Neuronal stem cell (in vitro differentiated cells): Measurements from ENCODE around the gene PFKL.

Experiments
- DNase-seq: peaks from one replicate; pipeline ENCODE4 v3.0.0-alpha.2; 2013; ENCODE audit warnings: low spot score
- H2AFZ ChIP-seq: one replicate; pipeline ENCODE4 v1.6.1; 2013; ENCODE audit warnings: mild to moderate bottlenecking, low read length, inconsistent platforms
- H2AK5ac ChIP-seq: 2 replicates; pipeline ENCODE4 v1.6.1; 2013; ENCODE audit warnings: low read depth, mild to moderate bottlenecking, inconsistent platforms, low read length, moderate library complexity, mixed read lengths
- H2BK120ac ChIP-seq: 2 replicates; pipeline ENCODE4 v1.6.1; 2013; ENCODE audit warnings: low read depth, mild to moderate bottlenecking, inconsistent platforms, low read length, moderate library complexity, mixed read lengths
- H2BK12ac ChIP-seq: one replicate; pipeline ENCODE4 v1.6.1; 2013; ENCODE audit warnings: low read length, inconsistent platforms
- H2BK15ac ChIP-seq: 2 replicates; pipeline ENCODE4 v1.6.1; 2013; ENCODE audit warnings: mild to moderate bottlenecking, low read length, inconsistent platforms, mixed read lengths
- H2BK5ac ChIP-seq: one replicate; pipeline ENCODE4 v1.6.1; 2013; ENCODE audit warnings: inconsistent platforms, mild to moderate bottlenecking, low read length, moderate library complexity
- H3K14ac ChIP-seq: one replicate; pipeline ENCODE4 v1.6.1; 2013; ENCODE audit warnings: low read length, inconsistent platforms
- H3K18ac ChIP-seq: 2 replicates; pipeline ENCODE4 v1.6.1; 2013; ENCODE audit warnings: low read length, inconsistent platforms
- H3K23ac ChIP-seq: 2 replicates; pipeline ENCODE4 v1.6.1; 2013; ENCODE audit warnings: low read depth, mild to moderate bottlenecking, mixed read lengths, low read length, inconsistent platforms; ENCODE audit not compliant: poor library complexity
- H3K27ac ChIP-seq: replicated peaks from 3 replicates; pipeline ENCODE4 v1.5.1; 2013; ENCODE audit warnings: low read length, inconsistent platforms
- H3K27me3 ChIP-seq, 3 experiments: 2 replicates each; pipeline ENCODE4 v1.6.1; 2013; ENCODE audit warnings: low read length in 3 of 3, mild to moderate bottlenecking in 2 of 3, inconsistent platforms in 1 of 3, low read depth in 1 of 3, mixed read lengths in 1 of 3, moderate library complexity in 1 of 3; ENCODE audit not compliant: control insufficient read depth in 3 of 3, insufficient read depth in 3 of 3
- H3K36me3 ChIP-seq, 2 donors: replicated peaks in 1 of 2; 2 replicates each; pipeline ENCODE4 v1.6.1; 2013; ENCODE audit warnings: low read length in 2 of 2; ENCODE audit not compliant: control insufficient read depth in 2 of 2, insufficient read depth in 2 of 2
- H3K4ac ChIP-seq: 2 replicates; pipeline ENCODE4 v1.6.1; 2013; ENCODE audit warnings: inconsistent platforms, mild to moderate bottlenecking, low read length, moderate library complexity
- H3K4me1 ChIP-seq, 2 donors: 1 replicate in 1 of 2; 2 replicates in 1 of 2; pipeline ENCODE4 v1.6.1; 2013; ENCODE audit warnings: low read length in 2 of 2, low read depth in 1 of 2; ENCODE audit not compliant: control insufficient read depth in 2 of 2, insufficient read depth in 1 of 2
- H3K4me2 ChIP-seq: one replicate; pipeline ENCODE4 v1.6.1; 2013; ENCODE audit warnings: mild to moderate bottlenecking, low read length, inconsistent platforms; ENCODE audit not compliant: insufficient read depth, poor library complexity, severe bottlenecking
- H3K4me3 ChIP-seq, 2 donors: 2 replicates each; pipeline ENCODE4 v1.5.1; 2013; ENCODE audit warnings: low read length in 2 of 2, mild to moderate bottlenecking in 2 of 2, inconsistent platforms in 1 of 2, moderate library complexity in 1 of 2
- H3K79me1 ChIP-seq: one replicate; pipeline ENCODE4 v1.6.1; 2013; ENCODE audit warnings: low read depth, mild to moderate bottlenecking, inconsistent platforms, low read length, moderate library complexity
- H3K9ac ChIP-seq: one replicate; pipeline ENCODE4 v1.6.1; 2013; ENCODE audit warnings: mild to moderate bottlenecking, low read depth, low read length, inconsistent platforms; ENCODE audit not compliant: poor library complexity
- H3K9me3 ChIP-seq, 2 donors: replicated peaks in 1 of 2; 2 replicates each; pipeline versions ENCODE3 to v1.6.1; 2013; ENCODE audit warnings: low read length in 2 of 2, mild to moderate bottlenecking in 2 of 2, inconsistent platforms in 1 of 2, low read depth in 1 of 2, mixed read lengths in 1 of 2, moderate library complexity in 1 of 2; ENCODE audit not compliant: control insufficient read depth in 2 of 2, insufficient read depth in 1 of 2
- H4K8ac ChIP-seq: one replicate; pipeline ENCODE4 v1.6.1; 2013; ENCODE audit warnings: low read depth, mild to moderate bottlenecking, inconsistent platforms, low read length, moderate library complexity
- H4K91ac ChIP-seq: one replicate; pipeline ENCODE4 v1.6.1; 2013; ENCODE audit warnings: low read length, low read depth, mild to moderate bottlenecking, inconsistent platforms; ENCODE audit not compliant: poor library complexity
- WGBS, 2 donors: extraction: QIAGEN DNeasy Blood & Tissue Kit; methylation state at CpG; one replicate each; pipeline ENCODE4 v1.1.7; 2013; ENCODE audit warnings: missing lambda C conversion rate in 2 of 2, mixed read lengths in 1 of 2; ENCODE audit not compliant: insufficient read length in 2 of 2, insufficient replicate concordance in 1 of 2; ENCODE audit errors: extremely low coverage in 2 of 2; 5-methylcytosine and 5-hydroxymethylcytosine counted together

The PFKL gene

DNA sequence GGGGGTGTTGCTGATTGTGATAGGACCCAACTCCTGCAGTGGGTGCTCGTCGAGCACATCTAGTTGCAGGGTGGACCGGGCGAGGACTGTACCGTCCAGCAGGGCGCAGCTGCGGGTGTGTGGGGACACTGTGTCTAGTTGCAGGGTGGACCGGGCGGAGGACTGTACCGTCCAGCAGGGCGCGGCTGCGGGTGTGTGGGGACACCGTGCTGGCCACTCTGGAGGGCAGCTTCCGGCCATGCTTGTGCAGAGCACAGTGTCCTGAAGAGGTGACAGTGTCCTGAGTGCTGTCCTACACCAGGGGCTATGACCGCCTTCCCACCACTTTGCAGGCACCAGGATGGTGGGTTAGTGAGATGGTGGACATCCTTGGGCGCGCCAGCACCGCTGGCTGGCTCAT, 49.0 kb downstream of the PFKL start:
- Histone ChIP-seq H2BK5ac (no peak overlapping the region), H3K9ac (no peak overlapping the region), H3K14ac (no peak overlapping the region), H2BK12ac (peak overlapping the region; percentile 58), H3K4ac (no peak overlapping the region), H3K4me3 (no peak overlapping the region), H2BK120ac (peak overlapping the region; percentile 31), H3K4me1 (no peaks in the 10 kb centered on the region), H2BK15ac (peak overlapping the region; percentile 89), H3K27ac (no peak overlapping the region), H2AK5ac (peak overlapping the region; percentile 91), H3K36me3 (no peaks in the 10 kb centered on the region), H3K9me3 (no peaks in the 10 kb centered on the region), H3K18ac (peak overlapping the region; percentile 8), H2AFZ (no peak overlapping the region), H4K91ac (no peak overlapping the region), H4K8ac (no peak overlapping the region), H3K27me3 (peaks cover 2 to 28% (median 8%) of the 10 kb centered on the region in 3 experiments), H3K4me2 (no peak overlapping the region), H3K79me1 (peaks cover 2% of the 10 kb centered on the region), H3K23ac (peak overlapping the region; percentile 65)
- no CpG with 5 or more reads among the region's 19 CpGs for WGBS, 2 donors
- DNase-seq: no peak

- H3K4me1 ChIP-seq: no peaks in the 10 kb centered on the region
- peak overlapping the region; percentile 37 for H3K4ac ChIP-seq
- peak overlapping the region; percentile 3 for H3K9ac ChIP-seq
- H3K14ac ChIP-seq: peak overlapping the region; percentile 82
- H2BK12ac ChIP-seq: peak overlapping the region; percentile 58
- peak overlapping the region; percentile 31 for H2BK120ac ChIP-seq
- no peak overlapping the region for H2AFZ ChIP-seq
- no peaks in the 10 kb centered on the region for H3K9me3 ChIP-seq
- no peak overlapping the region for H4K8ac ChIP-seq
- WGBS, 2 donors: no CpG with 5 or more reads among the region's 12 CpGs
- no peak overlapping the region for H3K27ac ChIP-seq
- H3K27me3 ChIP-seq: peaks cover 2 to 28% (median 8%) of the 10 kb centered on the region in 3 experiments
- peak overlapping the region; percentile 65 for H3K23ac ChIP-seq
- H3K4me2 ChIP-seq: no peak overlapping the region
- H3K36me3 ChIP-seq: no peaks in the 10 kb centered on the region
- peak overlapping the region; percentile 91 for H2AK5ac ChIP-seq
- peak overlapping the region; percentile 8 for H3K18ac ChIP-seq
- peaks cover 2% of the 10 kb centered on the region for H3K79me1 ChIP-seq
- peak overlapping the region; percentile 89 for H2BK15ac ChIP-seq
- no peak overlapping the region for H3K4me3 ChIP-seq
- H4K91ac ChIP-seq: no peak overlapping the region
- DNase-seq: no peak
- no peak overlapping the region for H2BK5ac ChIP-seq
These were observed 49.6 kb downstream of the PFKL start for GRCh38 chr21:44349416-44349846.

DNA sequence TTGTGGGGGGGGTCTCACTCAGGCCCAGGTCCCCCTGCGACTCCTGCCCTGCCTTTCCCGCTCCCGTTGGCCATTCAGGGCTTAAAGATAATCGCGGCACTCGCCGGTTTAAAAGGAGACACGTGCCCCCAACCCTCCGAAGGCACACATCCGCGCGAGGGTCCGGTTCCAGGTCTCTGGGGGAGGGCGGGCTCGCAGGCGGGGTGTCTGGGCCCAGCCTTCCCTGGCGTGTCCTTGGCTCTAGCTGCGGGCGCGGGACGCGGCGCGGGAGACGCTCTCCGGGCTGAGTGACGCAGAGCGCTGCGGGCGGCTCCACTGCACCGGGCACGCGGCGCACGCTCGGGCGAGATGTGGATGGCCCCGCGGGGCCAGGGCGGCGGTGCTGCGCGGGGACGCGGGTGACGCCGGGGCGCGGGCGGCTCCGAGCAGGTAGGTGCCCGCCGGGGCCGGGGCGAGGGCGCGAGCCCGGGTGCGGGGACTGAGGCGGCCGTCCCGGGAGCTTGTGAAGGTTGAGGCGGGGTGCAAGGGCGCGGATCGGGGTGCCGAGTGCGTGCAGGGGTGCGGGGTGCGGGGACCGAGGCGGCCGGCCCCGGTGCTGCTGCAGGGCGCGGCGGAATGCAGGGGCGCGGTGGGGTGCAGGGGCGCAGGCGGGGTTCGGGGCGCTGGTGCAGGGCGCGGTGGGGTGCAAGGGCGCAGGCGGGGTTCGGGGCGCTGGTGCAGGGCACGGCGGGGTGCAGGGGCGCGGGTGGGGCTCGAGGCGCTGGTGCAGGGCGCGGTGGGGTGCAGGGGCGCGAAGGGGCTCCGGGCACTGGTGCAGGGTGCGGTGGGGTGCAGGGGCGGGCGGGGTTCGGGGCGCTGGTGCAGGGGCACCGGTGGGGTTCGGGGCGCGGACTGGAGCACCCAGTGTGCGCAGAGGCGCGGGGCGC, 50.3 kb downstream of the PFKL start:
- H2BK12ac ChIP-seq: peak overlapping the region; percentile 41
- H3K23ac ChIP-seq: no peak overlapping the region
- DNase-seq: no peak
- no peak overlapping the region for H3K27ac ChIP-seq
- no peak overlapping the region for H3K4ac ChIP-seq
- H2BK5ac ChIP-seq: no peak overlapping the region
- H3K4me1 ChIP-seq: no peaks in the 10 kb centered on the region
- no peak overlapping the region for H3K4me3 ChIP-seq
- H4K91ac ChIP-seq: no peak overlapping the region
- WGBS, 2 donors: no CpG with 5 or more reads among the region's 113 CpGs
- H2AFZ ChIP-seq: no peak overlapping the region
- peak overlapping the region; percentile 89 for H2BK15ac ChIP-seq
- peak overlapping the region; percentile 25 for H3K4me2 ChIP-seq
- peak overlapping the region; percentile 56 for H2AK5ac ChIP-seq
- H3K14ac ChIP-seq: peak overlapping the region; percentile 82
- H3K27me3 ChIP-seq: peaks cover 2 to 28% (median 8%) of the 10 kb centered on the region in 3 experiments
- H3K36me3 ChIP-seq: no peaks in the 10 kb centered on the region
- no peak overlapping the region for H4K8ac ChIP-seq
- H3K9me3 ChIP-seq: no peaks in the 10 kb centered on the region
- H2BK120ac ChIP-seq: peak overlapping the region; percentile 31
- no peak overlapping the region for H3K9ac ChIP-seq
- H3K79me1 ChIP-seq: peaks cover 2% of the 10 kb centered on the region
- H3K18ac ChIP-seq: peak overlapping the region; percentile 28

DNA sequence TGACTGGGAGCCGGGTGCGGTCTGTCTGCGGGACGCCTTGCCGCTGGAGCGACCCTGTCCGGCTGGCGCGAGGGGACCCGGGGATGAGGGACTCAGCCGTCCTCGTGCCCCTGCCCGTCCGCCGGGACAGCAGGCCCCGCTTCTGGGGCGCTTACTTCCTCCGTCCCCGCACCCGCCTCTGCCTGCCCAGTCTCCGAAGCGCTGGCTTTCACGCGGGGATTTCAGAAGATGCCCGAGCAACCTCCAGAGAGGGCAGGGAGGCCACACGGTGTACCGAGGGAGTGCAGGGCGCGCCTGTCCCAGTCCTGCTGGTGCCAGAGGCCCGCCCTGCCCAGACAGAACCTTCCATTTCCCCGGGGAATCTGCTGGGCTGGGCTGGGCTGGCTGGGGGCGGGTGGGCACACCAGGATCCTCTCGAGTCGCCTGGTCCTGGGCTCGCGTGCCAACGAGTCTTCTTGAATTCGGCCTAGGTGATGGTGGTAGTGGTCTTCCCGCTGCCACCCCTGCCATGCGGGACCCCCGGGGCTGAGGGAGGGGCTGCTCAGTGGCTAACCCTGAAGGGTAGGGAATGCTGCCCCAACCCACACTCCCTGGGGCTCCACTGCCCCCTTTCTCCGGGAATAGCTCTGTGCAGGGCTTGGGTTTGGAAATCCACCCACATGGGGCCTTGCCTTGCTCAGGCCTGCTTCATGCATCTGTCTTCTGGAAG, 51.1 kb downstream of the PFKL start:
- Histone ChIP-seq H4K8ac (peak overlapping the region; percentile 65), H4K91ac (no peak overlapping the region), H3K4ac (no peak overlapping the region), H2AK5ac (peak overlapping the region; percentile 56), H3K4me3 (no peak overlapping the region), H3K9ac (no peak overlapping the region), H3K18ac (peak overlapping the region; percentile 28), H3K23ac (no peak overlapping the region), H3K14ac (peak overlapping the region; percentile 56), H3K4me1 (no peaks in the 10 kb centered on the region), H2BK120ac (no peak overlapping the region), H2BK15ac (no peak overlapping the region), H3K9me3 (no peaks in the 10 kb centered on the region), H2BK12ac (peak overlapping the region; percentile 41), H3K36me3 (no peaks in the 10 kb centered on the region), H3K27ac (no peak overlapping the region), H2AFZ (no peak overlapping the region), H3K4me2 (no peak overlapping the region), H2BK5ac (no peak overlapping the region), H3K27me3 (peaks cover 2 to 28% (median 8%) of the 10 kb centered on the region in 3 experiments), H3K79me1 (peaks cover 2% of the 10 kb centered on the region)
- WGBS, 2 donors: no CpG with 5 or more reads among the region's 42 CpGs
- DNase-seq: no peak
